Fibroblast of lung (primary cell): ENCODE results near the gene RAC3. TPM values are rescaled to one million over a fixed set of nuclear protein-coding genes. Genes with fewer than 3 reads are reported as not detected.

Source experiments
- DNase-seq, 2 donors: peaks; one replicate each; pipeline versions ENCODE4 v3.0.0 to v3.0.0-alpha.2; 2010; ENCODE audit warnings: low read depth in 2 of 2
- H2AFZ ChIP-seq: 2 replicates; pipeline ENCODE4 v1.5.1; 2012; ENCODE audit warnings: low read length, control low read depth, inconsistent platforms
- H3K27ac ChIP-seq: 2 replicates; pipeline ENCODE4 v1.5.1; 2011; ENCODE audit warnings: low read length, control low read depth; ENCODE audit not compliant: insufficient read depth
- H3K27me3 ChIP-seq: 2 replicates; pipeline ENCODE4 v1.5.1; 2011; ENCODE audit warnings: mild to moderate bottlenecking, low read length; ENCODE audit not compliant: control insufficient read depth, insufficient read depth
- H3K36me3 ChIP-seq: 2 replicates; pipeline ENCODE4 v1.5.1; 2011; ENCODE audit warnings: low read length; ENCODE audit not compliant: control insufficient read depth, insufficient read depth
- H3K4me1 ChIP-seq: 2 replicates; pipeline ENCODE4 v1.5.1; 2011; ENCODE audit warnings: low read length; ENCODE audit not compliant: control insufficient read depth, insufficient read depth; ENCODE audit errors: extremely low read depth
- H3K4me2 ChIP-seq: 2 replicates; pipeline ENCODE4 v1.5.1; 2011; ENCODE audit warnings: low read length, control low read depth; ENCODE audit not compliant: insufficient read depth; ENCODE audit errors: extremely low read depth
- H3K4me3 ChIP-seq, 4 experiments: fragments of 200-600 bp in 1 of 4; sonication (generic) in 1 of 4; replicated peaks in 1 of 4; 2 replicates each; pipeline ENCODE4 v1.5.1; 2011 to 2016; ENCODE audit warnings: low read length in 4 of 4, low read depth in 3 of 4, mild to moderate bottlenecking in 3 of 4, control low read depth in 2 of 4, inconsistent platforms in 1 of 4, mixed read lengths in 1 of 4; ENCODE audit not compliant: insufficient read depth in 1 of 4; ENCODE audit errors: control extremely low read depth in 1 of 4
- H3K79me2 ChIP-seq: 2 replicates; pipeline ENCODE4 v1.5.1; 2012; ENCODE audit warnings: mild to moderate bottlenecking, low read length, inconsistent platforms; ENCODE audit not compliant: control insufficient read depth, insufficient read depth
- H3K9ac ChIP-seq: 2 replicates; pipeline ENCODE4 v1.5.1; 2011; ENCODE audit warnings: mild to moderate bottlenecking, low read length, control low read depth; ENCODE audit not compliant: insufficient read depth
- H3K9me3 ChIP-seq: 2 replicates; pipeline ENCODE4 v1.5.1; 2012; ENCODE audit warnings: low read depth, low read length; ENCODE audit not compliant: control insufficient read depth, insufficient read depth
- H4K20me1 ChIP-seq: 2 replicates; pipeline ENCODE4 v1.5.1; 2011; ENCODE audit warnings: low read length; ENCODE audit not compliant: control insufficient read depth, insufficient read depth; ENCODE audit errors: extremely low read depth
- CTCF ChIP-seq, 2 donors: IDR thresholded peaks in 1 of 2; conservative IDR thresholded peaks in 1 of 2; 1 replicate in 1 of 2; 2 replicates in 1 of 2; pipeline ENCODE4 v1.5.1; 2011 to 2012; ENCODE audit warnings: low read length in 2 of 2, control low read depth in 1 of 2, inconsistent platforms in 1 of 2, low read depth in 1 of 2, mild to moderate bottlenecking in 1 of 2
- EZH2 ChIP-seq: IDR thresholded peaks from 2 replicates; pipeline ENCODE4 v1.5.1; 2012; ENCODE audit warnings: low read length, control low read depth, mild to moderate bottlenecking; ENCODE audit errors: missing control alignments
- polyA plus RNA-seq, 2 donors: library from polyadenylated mRNA; depleted of rRNA in 1 of 2; stranded (reverse) in 1 of 2; unstranded in 1 of 2; fragments of >200 nt; gene quantifications; 2 replicates each; pipeline ENCODE4 v1.2.1, GENCODE V29; 2011 to 2012; ENCODE audit warnings: missing spikeins in 1 of 2
- total RNA-seq: library from RNA; depleted of rRNA; stranded (reverse); fragments of >200 nt; gene quantifications from 2 replicates; pipeline ENCODE4 v1.2.1, GENCODE V29; 2014

The RAC3 gene
- total and polyA plus RNA-seq, 2 donors (not counting 1 experiment from before 2014, with no cell fraction given) = 4.3 to 6.6 TPM

DNA sequence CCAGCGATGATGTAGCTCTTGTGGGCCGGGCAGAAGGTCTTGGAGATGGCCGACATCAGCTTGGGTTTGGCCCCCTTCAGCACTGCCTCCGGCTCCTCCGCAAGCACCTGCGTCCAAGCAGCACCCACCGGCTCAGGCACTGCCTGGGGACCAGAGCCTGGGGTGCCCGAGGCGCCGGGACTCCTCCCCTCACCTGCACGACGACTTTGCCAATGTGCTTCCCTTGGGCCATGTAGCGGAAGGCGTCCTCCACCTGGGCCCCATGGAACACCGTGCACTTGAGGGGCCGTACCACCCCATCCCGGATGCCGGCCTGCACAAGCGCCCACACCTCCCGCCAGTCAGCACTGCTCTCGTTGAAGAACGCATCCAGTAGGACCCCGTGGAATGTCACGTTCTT, 51.5 kb downstream of the RAC3 start:
- no peak for TF ChIP-seq CTCF (conservative IDR thresholded peaks at IDR 0.05 in 1 of 2, IDR thresholded peaks at IDR 0.05 in 1 of 2; ENCODE audit: low read depth in 1 of 2, low read length in 2 of 2)
- no peak for TF ChIP-seq EZH2
- Histone ChIP-seq H2AFZ (no peak overlapping the region), H3K36me3 (peaks cover 69% of the 10 kb centered on the region), H3K27ac (no peak overlapping the region), H3K9ac (no peak overlapping the region), H4K20me1 (no peaks in the 10 kb centered on the region), H3K4me2 (no peak overlapping the region), H3K9me3 (no peaks in the 10 kb centered on the region), H3K27me3 (no peaks in the 10 kb centered on the region), H3K4me3 (no peak overlapping the region), H3K79me2 (no peaks in the 10 kb centered on the region), H3K4me1 (no peaks in the 10 kb centered on the region)
- no peak for DNase-seq

Other genes starting within 250 kb of the RAC3 start
- gene GCGR, start 227.5 kb upstream of the RAC3 start, total RNA-seq = not detected in 2 replicates
- not detected in 2 replicates for gene GCGR, start 227.5 kb upstream of the RAC3 start, polyA plus RNA-seq
- 108 and 118 TPM in 2 replicates for gene MCRIP1, start 198.4 kb upstream of the RAC3 start, total RNA-seq
- gene MCRIP1, start 198.4 kb upstream of the RAC3 start, polyA plus RNA-seq = 37.5 and 37.6 TPM in 2 replicates
- under 0.01 TPM in 1 of 2 replicates, not detected in the other for gene PPP1R27, start 196.6 kb upstream of the RAC3 start, total RNA-seq
- gene PPP1R27, start 196.6 kb upstream of the RAC3 start, polyA plus RNA-seq = not detected in 2 replicates
- 633 and 1,034 TPM in 2 replicates for gene P4HB, start 171.1 kb upstream of the RAC3 start, total RNA-seq
- gene P4HB, start 171.1 kb upstream of the RAC3 start, polyA plus RNA-seq = 106 and 109 TPM in 2 replicates
- gene ARHGDIA, start 160.3 kb upstream of the RAC3 start, total RNA-seq = 61.6 and 95.0 TPM in 2 replicates
- 164 and 254 TPM in 2 replicates for gene ARHGDIA, start 160.3 kb upstream of the RAC3 start, polyA plus RNA-seq
- gene ALYREF, start 140.1 kb upstream of the RAC3 start, total RNA-seq = 77.3 and 82.2 TPM in 2 replicates
- gene ALYREF, start 140.1 kb upstream of the RAC3 start, polyA plus RNA-seq = 41.6 and 81.5 TPM in 2 replicates
- gene ANAPC11, start 140.0 kb upstream of the RAC3 start, total RNA-seq = 144 and 175 TPM in 2 replicates
- gene ANAPC11, start 140.0 kb upstream of the RAC3 start, polyA plus RNA-seq = 223 and 269 TPM in 2 replicates
- 0.51 and 0.83 TPM in 2 replicates for gene NPB, start 129.4 kb upstream of the RAC3 start, total RNA-seq
- gene NPB, start 129.4 kb upstream of the RAC3 start, polyA plus RNA-seq = 0.19 and 0.31 TPM in 2 replicates
- gene PCYT2, start 120.3 kb upstream of the RAC3 start, total RNA-seq = 31.6 and 65.6 TPM in 2 replicates
- gene PCYT2, start 120.3 kb upstream of the RAC3 start, polyA plus RNA-seq = 46.0 and 61.1 TPM in 2 replicates
- 14.9 and 18.7 TPM in 2 replicates for gene SIRT7, start 113.5 kb upstream of the RAC3 start, total RNA-seq
- 3.3 and 4.4 TPM in 2 replicates for gene SIRT7, start 113.5 kb upstream of the RAC3 start, polyA plus RNA-seq
- 18.0 and 20.6 TPM in 2 replicates for gene MAFG, start 103.9 kb upstream of the RAC3 start, total RNA-seq
- 11.0 and 11.3 TPM in 2 replicates for gene MAFG, start 103.9 kb upstream of the RAC3 start, polyA plus RNA-seq
- gene PYCR1, start 94.4 kb upstream of the RAC3 start, total RNA-seq = 73.7 and 102 TPM in 2 replicates
- gene PYCR1, start 94.4 kb upstream of the RAC3 start, polyA plus RNA-seq = 34.2 and 56.8 TPM in 2 replicates
- not detected in 2 replicates for gene MYADML2, start 84.4 kb upstream of the RAC3 start, total RNA-seq
- gene MYADML2, start 84.4 kb upstream of the RAC3 start, polyA plus RNA-seq = not detected in 2 replicates
- gene NOTUM, start 70.5 kb upstream of the RAC3 start, total RNA-seq = 0.50 and 0.51 TPM in 2 replicates
- gene NOTUM, start 70.5 kb upstream of the RAC3 start, polyA plus RNA-seq = 0.02 TPM in 2 replicates
- gene ASPSCR1, start 54.0 kb upstream of the RAC3 start, total RNA-seq = 22.3 and 35.7 TPM in 2 replicates
- gene ASPSCR1, start 54.0 kb upstream of the RAC3 start, polyA plus RNA-seq = 6.3 and 8.3 TPM in 2 replicates
- 15.2 and 30.4 TPM in 2 replicates for gene CENPX, start 8.8 kb upstream of the RAC3 start, total RNA-seq
- 29.2 and 51.3 TPM in 2 replicates for gene CENPX, start 8.8 kb upstream of the RAC3 start, polyA plus RNA-seq
- 9.9 and 10.0 TPM in 2 replicates for gene LRRC45, start 8.4 kb upstream of the RAC3 start, total RNA-seq
- gene LRRC45, start 8.4 kb upstream of the RAC3 start, polyA plus RNA-seq = 2.3 and 3.8 TPM in 2 replicates
- 38.3 and 43.6 TPM in 2 replicates for gene DCXR, start 6.0 kb downstream of the RAC3 start, total RNA-seq
- gene DCXR, start 6.0 kb downstream of the RAC3 start, polyA plus RNA-seq = 34.8 and 75.3 TPM in 2 replicates
- gene RFNG, start 20.1 kb downstream of the RAC3 start, total RNA-seq = 38.5 and 48.9 TPM in 2 replicates
- gene RFNG, start 20.1 kb downstream of the RAC3 start, polyA plus RNA-seq = 14.1 and 14.5 TPM in 2 replicates
- 67.0 and 76.6 TPM in 2 replicates for gene GPS1, start 20.2 kb downstream of the RAC3 start, total RNA-seq
- gene GPS1, start 20.2 kb downstream of the RAC3 start, polyA plus RNA-seq = 53.3 and 86.1 TPM in 2 replicates
- gene DUS1L, start 34.1 kb downstream of the RAC3 start, total RNA-seq = 41.0 and 46.2 TPM in 2 replicates
- gene DUS1L, start 34.1 kb downstream of the RAC3 start, polyA plus RNA-seq = 24.6 and 40.9 TPM in 2 replicates
- 85.0 and 242 TPM in 2 replicates for gene FASN, start 66.6 kb downstream of the RAC3 start, total RNA-seq
- gene FASN, start 66.6 kb downstream of the RAC3 start, polyA plus RNA-seq = 36.8 and 84.2 TPM in 2 replicates
- 8.2 and 10.1 TPM in 2 replicates for gene CCDC57, start 181.2 kb downstream of the RAC3 start, total RNA-seq
- 4.3 and 7.1 TPM in 2 replicates for gene CCDC57, start 181.2 kb downstream of the RAC3 start, polyA plus RNA-seq
- gene SLC16A3, start 197.4 kb downstream of the RAC3 start, total RNA-seq = 99.4 and 107 TPM in 2 replicates
- 36.0 and 71.0 TPM in 2 replicates for gene SLC16A3, start 197.4 kb downstream of the RAC3 start, polyA plus RNA-seq
- 41.3 and 64.9 TPM in 2 replicates for gene CSNK1D, start 242.0 kb downstream of the RAC3 start, total RNA-seq
- gene CSNK1D, start 242.0 kb downstream of the RAC3 start, polyA plus RNA-seq = 112 and 139 TPM in 2 replicates